ENCODE data around the gene NTF3.

The NTF3 gene

GRCh38 chr12:5429741-5430557 lies 2.0 kb upstream of the NTF3 start:
- Histone ChIP-seq H3K36me3 (ENCODE audit: low read depth) (no peaks in the 10 kb centered on the region), H3K4me1 (ENCODE audit: insufficient read depth, poor library complexity, severe bottlenecking) (no peaks in the 10 kb centered on the region), H3K27ac (ENCODE audit: poor library complexity, severe bottlenecking) (no peak overlapping the region), H3K27me3 (ENCODE audit: insufficient read depth, poor library complexity, severe bottlenecking) (peaks cover 78% of the 10 kb centered on the region), H3K9me3 (ENCODE audit: severe bottlenecking) (no peaks in the 10 kb centered on the region), H3K4me3 (ENCODE audit: severe bottlenecking) (no peak overlapping the region)
- DNase-seq (ENCODE audit: low spot score) (no peak), ATAC-seq (ENCODE audit: low read depth) (no peak)
- TF ChIP-seq CTCF (IDR thresholded peaks at IDR 0.05; ENCODE audit: poor library complexity, severe bottlenecking): no peak

- H3K4me3 ChIP-seq (ENCODE audit: severe bottlenecking): no peak overlapping the region
- no peak for TF ChIP-seq CTCF (IDR thresholded peaks at IDR 0.05; ENCODE audit: poor library complexity, severe bottlenecking)
- H3K27me3 ChIP-seq (ENCODE audit: insufficient read depth, poor library complexity, severe bottlenecking): peaks cover 87% of the 10 kb centered on the region
- H3K27ac ChIP-seq (ENCODE audit: poor library complexity, severe bottlenecking): no peak overlapping the region
- no peaks in the 10 kb centered on the region for H3K36me3 ChIP-seq (ENCODE audit: low read depth)
- DNase-seq (ENCODE audit: low spot score): no peak
- no peak for ATAC-seq (ENCODE audit: low read depth)
- no peaks in the 10 kb centered on the region for H3K9me3 ChIP-seq (ENCODE audit: severe bottlenecking)
- no peaks in the 10 kb centered on the region for H3K4me1 ChIP-seq (ENCODE audit: insufficient read depth, poor library complexity, severe bottlenecking)
These were observed 986 bp upstream of the NTF3 start for GRCh38 chr12:5430641-5431603.

- no peak for TF ChIP-seq CTCF (IDR thresholded peaks at IDR 0.05; ENCODE audit: poor library complexity, severe bottlenecking)
- ATAC-seq (ENCODE audit: low read depth): no peak
These were observed 1.4 kb downstream of the NTF3 start for GRCh38 chr12:5433081-5433844.

GRCh38 chr12:5433845-5434646 lies 2.1 kb downstream of the NTF3 start:
- no peaks in the 10 kb centered on the region for H3K9me3 ChIP-seq (ENCODE audit: severe bottlenecking)
- ATAC-seq (ENCODE audit: low read depth) (no peak), DNase-seq (ENCODE audit: low spot score) (no peak)
- H3K4me1 ChIP-seq (ENCODE audit: insufficient read depth, poor library complexity, severe bottlenecking): no peaks in the 10 kb centered on the region
- no peak overlapping the region for H3K27ac ChIP-seq (ENCODE audit: poor library complexity, severe bottlenecking)
- H3K27me3 ChIP-seq (ENCODE audit: insufficient read depth, poor library complexity, severe bottlenecking): peaks cover 67% of the 10 kb centered on the region
- no peak for TF ChIP-seq CTCF (IDR thresholded peaks at IDR 0.05; ENCODE audit: poor library complexity, severe bottlenecking)
- H3K36me3 ChIP-seq (ENCODE audit: low read depth): no peaks in the 10 kb centered on the region
- no peak overlapping the region for H3K4me3 ChIP-seq (ENCODE audit: severe bottlenecking)

More at GRCh38 chr12:5433081-5433844, 1.4 kb downstream of the NTF3 start:
- no peak for DNase-seq (ENCODE audit: low spot score)
- Histone ChIP-seq H3K4me3 (ENCODE audit: severe bottlenecking) (no peak overlapping the region), H3K4me1 (ENCODE audit: insufficient read depth, poor library complexity, severe bottlenecking) (no peaks in the 10 kb centered on the region), H3K9me3 (ENCODE audit: severe bottlenecking) (no peaks in the 10 kb centered on the region), H3K27me3 (ENCODE audit: insufficient read depth, poor library complexity, severe bottlenecking) (peaks cover 75% of the 10 kb centered on the region), H3K27ac (ENCODE audit: poor library complexity, severe bottlenecking) (no peak overlapping the region), H3K36me3 (ENCODE audit: low read depth) (no peaks in the 10 kb centered on the region)

All from RWPE2 (cell line).